Hepatocyte (in vitro differentiated cells): Measurements from ENCODE around the gene CBLL1.

Source experiments
- EZH2 ChIP-seq: fragments of 200-600 bp; sonication (generic); IDR thresholded peaks from 2 replicates; pipeline ENCODE4 v1.6.1; 2016; ENCODE audit warnings: antibody characterized with exemption, mild to moderate bottlenecking, borderline replicate concordance
- EZH2phosphoT487 ChIP-seq: fragments of 200-600 bp; sonication (generic); IDR thresholded peaks from one replicate; pipeline ENCODE4 v1.6.1; 2018; ENCODE audit warnings: antibody characterized with exemption, mild to moderate bottlenecking, low read depth, moderate library complexity; ENCODE audit not compliant: unreplicated experiment, severe bottlenecking
- TF ChIP-seq, protein P1 (sequence below): fragments of 200-600 bp; sonication (generic); IDR thresholded peaks from 2 replicates; pipeline ENCODE4 v1.5.1; 2016; ENCODE audit warnings: antibody characterized with exemption, mild to moderate bottlenecking; ENCODE audit not compliant: poor library complexity

- TF ChIP-seq, protein P1, sequence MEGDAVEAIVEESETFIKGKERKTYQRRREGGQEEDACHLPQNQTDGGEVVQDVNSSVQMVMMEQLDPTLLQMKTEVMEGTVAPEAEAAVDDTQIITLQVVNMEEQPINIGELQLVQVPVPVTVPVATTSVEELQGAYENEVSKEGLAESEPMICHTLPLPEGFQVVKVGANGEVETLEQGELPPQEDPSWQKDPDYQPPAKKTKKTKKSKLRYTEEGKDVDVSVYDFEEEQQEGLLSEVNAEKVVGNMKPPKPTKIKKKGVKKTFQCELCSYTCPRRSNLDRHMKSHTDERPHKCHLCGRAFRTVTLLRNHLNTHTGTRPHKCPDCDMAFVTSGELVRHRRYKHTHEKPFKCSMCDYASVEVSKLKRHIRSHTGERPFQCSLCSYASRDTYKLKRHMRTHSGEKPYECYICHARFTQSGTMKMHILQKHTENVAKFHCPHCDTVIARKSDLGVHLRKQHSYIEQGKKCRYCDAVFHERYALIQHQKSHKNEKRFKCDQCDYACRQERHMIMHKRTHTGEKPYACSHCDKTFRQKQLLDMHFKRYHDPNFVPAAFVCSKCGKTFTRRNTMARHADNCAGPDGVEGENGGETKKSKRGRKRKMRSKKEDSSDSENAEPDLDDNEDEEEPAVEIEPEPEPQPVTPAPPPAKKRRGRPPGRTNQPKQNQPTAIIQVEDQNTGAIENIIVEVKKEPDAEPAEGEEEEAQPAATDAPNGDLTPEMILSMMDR: no peak
- TF ChIP-seq EZH2phosphoT487 (no peak), EZH2 (no peak)
Observed at GRCh38 chr7:107788216-107788615, 44.3 kb downstream of the CBLL1 start.
